ENCODE measurements around the gene KCNJ14. TPM values are rescaled to one million over a fixed set of nuclear protein-coding genes. Genes with fewer than 3 reads are reported as not detected.

KCNJ14 gene
- total RNA-seq, 4 donors from 2014 or later = 0.16 to 0.42 (median 0.27) TPM; not detected in 1

- Histone ChIP-seq H3K4me3 (no peak overlapping the region), H3K4me1 (peaks cover 0 to 37% (median 11%) of the 10 kb centered on the region in 3 donors), H3K27me3 (no peaks in the 10 kb centered on the region), H3K27ac (no peak overlapping the region), H3K9me3 (no peaks in the 10 kb centered on the region), H3K36me3 (peaks cover 0 to 58% of the 10 kb centered on the region in 2 donors)
- TF ChIP-seq, protein P1, sequence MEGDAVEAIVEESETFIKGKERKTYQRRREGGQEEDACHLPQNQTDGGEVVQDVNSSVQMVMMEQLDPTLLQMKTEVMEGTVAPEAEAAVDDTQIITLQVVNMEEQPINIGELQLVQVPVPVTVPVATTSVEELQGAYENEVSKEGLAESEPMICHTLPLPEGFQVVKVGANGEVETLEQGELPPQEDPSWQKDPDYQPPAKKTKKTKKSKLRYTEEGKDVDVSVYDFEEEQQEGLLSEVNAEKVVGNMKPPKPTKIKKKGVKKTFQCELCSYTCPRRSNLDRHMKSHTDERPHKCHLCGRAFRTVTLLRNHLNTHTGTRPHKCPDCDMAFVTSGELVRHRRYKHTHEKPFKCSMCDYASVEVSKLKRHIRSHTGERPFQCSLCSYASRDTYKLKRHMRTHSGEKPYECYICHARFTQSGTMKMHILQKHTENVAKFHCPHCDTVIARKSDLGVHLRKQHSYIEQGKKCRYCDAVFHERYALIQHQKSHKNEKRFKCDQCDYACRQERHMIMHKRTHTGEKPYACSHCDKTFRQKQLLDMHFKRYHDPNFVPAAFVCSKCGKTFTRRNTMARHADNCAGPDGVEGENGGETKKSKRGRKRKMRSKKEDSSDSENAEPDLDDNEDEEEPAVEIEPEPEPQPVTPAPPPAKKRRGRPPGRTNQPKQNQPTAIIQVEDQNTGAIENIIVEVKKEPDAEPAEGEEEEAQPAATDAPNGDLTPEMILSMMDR (IDR thresholded peaks at IDR 0.05) = no peak
- TF ChIP-seq EP300 (IDR thresholded peaks at IDR 0.05) = no peak
- TF ChIP-seq POLR2AphosphoS5 (IDR thresholded peaks at IDR 0.05) = no peak
- TF ChIP-seq POLR2A (IDR thresholded peaks at IDR 0.05) = no peak
- no peak for ATAC-seq
- whole genome bisulfite sequencing, 2 donors (ENCODE audit: low coverage in 1 of 2) = 81 to 83% methylated on average over 4 to 6 of the region's 10 CpGs
Measured at GRCh38 chr19:48470856-48471255, 15.5 kb downstream of the KCNJ14 start.

GRCh38 chr19:48471836-48472235 is 16.5 kb downstream of the KCNJ14 start:
- Histone ChIP-seq H3K36me3 (peaks cover 0 to 68% of the 10 kb centered on the region in 2 donors), H3K9me3 (no peaks in the 10 kb centered on the region), H3K27me3 (no peaks in the 10 kb centered on the region), H3K4me1 (peaks cover 0 to 37% (median 11%) of the 10 kb centered on the region in 3 donors), H3K4me3 (no peak overlapping the region), H3K27ac (no peak overlapping the region)
- TF ChIP-seq POLR2A (IDR thresholded peaks at IDR 0.05) (no peak), EP300 (IDR thresholded peaks at IDR 0.05) (no peak), POLR2AphosphoS5 (IDR thresholded peaks at IDR 0.05) (no peak)
- TF ChIP-seq, protein P1 (IDR thresholded peaks at IDR 0.05) = no peak
- WGBS, 2 donors (ENCODE audit: low coverage in 1 of 2) = 80 to 95% methylated on average over 1 to 4 of the region's 4 CpGs
- no peak for ATAC-seq

GRCh38 chr19:48473161-48473966 is 18.0 kb downstream of the KCNJ14 start:
- H3K9me3 ChIP-seq = no peaks in the 10 kb centered on the region
- H3K36me3 ChIP-seq = peaks cover 0 to 83% of the 10 kb centered on the region in 2 donors
- no peak for ATAC-seq
- no peak overlapping the region for H3K4me3 ChIP-seq
- H3K27me3 ChIP-seq = no peaks in the 10 kb centered on the region
- TF ChIP-seq POLR2A (IDR thresholded peaks at IDR 0.05) (no peak), EP300 (IDR thresholded peaks at IDR 0.05) (no peak), POLR2AphosphoS5 (IDR thresholded peaks at IDR 0.05) (no peak)
- TF ChIP-seq, protein P1 (IDR thresholded peaks at IDR 0.05) = no peak
- H3K4me1 ChIP-seq = peaks cover 0 to 31% (median 7%) of the 10 kb centered on the region in 3 donors
- H3K27ac ChIP-seq = no peak overlapping the region
- WGBS, 2 donors (ENCODE audit: low coverage in 1 of 2) = 82 to 85% methylated on average over 6 to 7 of the region's 14 CpGs

DNA sequence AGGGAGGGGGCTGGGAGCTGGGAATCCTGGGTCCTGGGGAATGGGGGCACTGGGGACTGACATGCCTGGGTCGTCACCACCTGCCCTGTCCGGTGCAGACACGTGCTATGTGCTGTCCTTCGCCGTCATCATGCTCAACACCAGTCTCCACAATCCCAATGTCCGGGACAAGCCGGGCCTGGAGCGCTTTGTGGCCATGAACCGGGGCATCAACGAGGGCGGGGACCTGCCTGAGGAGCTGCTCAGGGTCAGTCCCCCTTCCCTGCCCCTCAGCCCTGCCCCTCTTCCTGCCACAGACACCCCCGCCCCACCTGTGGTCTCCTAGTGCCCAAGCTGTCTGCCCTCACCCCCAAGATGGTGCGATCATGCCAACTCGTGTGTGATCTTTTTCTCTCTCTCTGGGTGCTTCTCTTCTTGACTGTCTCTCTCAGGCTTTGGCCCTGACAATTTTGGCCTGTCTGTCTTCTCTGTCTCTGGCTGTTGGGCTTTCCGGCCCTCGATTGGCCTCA is 18.8 kb downstream of the KCNJ14 start:
- Histone ChIP-seq H3K4me1 (peaks cover 0 to 29% (median 7%) of the 10 kb centered on the region in 3 donors), H3K4me3 (no peak overlapping the region), H3K27me3 (no peaks in the 10 kb centered on the region), H3K36me3 (peaks cover 0 to 91% of the 10 kb centered on the region in 2 donors), H3K9me3 (no peaks in the 10 kb centered on the region), H3K27ac (no peak overlapping the region)
- TF ChIP-seq EP300 (IDR thresholded peaks at IDR 0.05) (no peak), POLR2A (IDR thresholded peaks at IDR 0.05) (no peak), POLR2AphosphoS5 (IDR thresholded peaks at IDR 0.05) (no peak)
- TF ChIP-seq, protein P1 (IDR thresholded peaks at IDR 0.05) = no peak
- 84 to 88% methylated on average over 4 to 6 of the region's 16 CpGs for WGBS, 2 donors (ENCODE audit: low coverage in 1 of 2)
- ATAC-seq = no peak

All from gastroesophageal sphincter (tissue), 4 donors.